Central memory CD8-positive, alpha-beta T cell (primary cell): Measurements from ENCODE around the gene TUBGCP3.

Source experiments
- ATAC-seq: fragments of 150-1000 bp; cut with Tn5 transposase; replicated peaks from 2 replicates; pipeline ENCODE4 v1.10.0; 2022; ENCODE audit warnings: mild to moderate bottlenecking, moderate FRiP score, moderate number of reproducible peaks; ENCODE audit not compliant: poor library complexity, severe bottlenecking; ENCODE audit errors: extremely low read depth
- DNase-seq, 2 donors: peaks; one replicate each; pipeline ENCODE4 v3.0.0; 2021; ENCODE audit warnings: low spot score in 2 of 2
- H3K27ac Mint-ChIP-seq: one replicate; pipeline ENCODE4 v1.8.0; 2022; ENCODE audit warnings: low read depth, mild to moderate bottlenecking, moderate library complexity, mixed read lengths
- H3K27me3 Mint-ChIP-seq: one replicate; pipeline ENCODE4 v1.8.0; 2022; ENCODE audit warnings: mixed read lengths
- H3K36me3 Mint-ChIP-seq: one replicate; pipeline ENCODE4 v1.8.0; 2022; ENCODE audit warnings: mild to moderate bottlenecking, moderate library complexity, mixed read lengths; ENCODE audit not compliant: insufficient read depth
- H3K4me1 Mint-ChIP-seq: one replicate; pipeline ENCODE4 v1.8.0; 2022; ENCODE audit warnings: mixed read lengths
- H3K4me3 Mint-ChIP-seq: one replicate; pipeline ENCODE4 v1.8.0; 2022; ENCODE audit warnings: mild to moderate bottlenecking, moderate library complexity, mixed read lengths
- H3K9me3 Mint-ChIP-seq: one replicate; pipeline ENCODE4 v1.8.0; 2022; ENCODE audit warnings: mixed read lengths

The TUBGCP3 gene

GRCh38 chr13:112529216-112529615, 58.7 kb downstream of the TUBGCP3 start:
- H3K27ac Mint-ChIP-seq: no peak overlapping the region
- no peak for ATAC-seq
- no peak overlapping the region for H3K4me3 Mint-ChIP-seq
- no peaks in the 10 kb centered on the region for H3K9me3 Mint-ChIP-seq
- H3K36me3 Mint-ChIP-seq: peaks cover 1% of the 10 kb centered on the region
- peaks cover 9% of the 10 kb centered on the region for H3K4me1 Mint-ChIP-seq
- DNase-seq: no peak
- H3K27me3 Mint-ChIP-seq: no peaks in the 10 kb centered on the region

GRCh38 chr13:112526146-112526853, 61.7 kb downstream of the TUBGCP3 start:
- peak; percentile 40 for ATAC-seq

GRCh38 chr13:112525356-112525945, 62.5 kb downstream of the TUBGCP3 start:
- ATAC-seq (no peak), DNase-seq (no peak)
- H3K9me3 Mint-ChIP-seq: no peaks in the 10 kb centered on the region
- no peaks in the 10 kb centered on the region for H3K27me3 Mint-ChIP-seq
- H3K4me1 Mint-ChIP-seq: no peaks in the 10 kb centered on the region
- H3K27ac Mint-ChIP-seq: no peak overlapping the region
- no peak overlapping the region for H3K4me3 Mint-ChIP-seq
- H3K36me3 Mint-ChIP-seq: peaks cover 14% of the 10 kb centered on the region

More at GRCh38 chr13:112526146-112526853, 61.7 kb downstream of the TUBGCP3 start:
- DNase-seq: no peak
- H3K4me1 Mint-ChIP-seq: no peaks in the 10 kb centered on the region
- H3K27ac Mint-ChIP-seq: no peak overlapping the region
- peaks cover 10% of the 10 kb centered on the region for H3K36me3 Mint-ChIP-seq
- H3K27me3 Mint-ChIP-seq: no peaks in the 10 kb centered on the region
- H3K9me3 Mint-ChIP-seq: no peaks in the 10 kb centered on the region
- no peak overlapping the region for H3K4me3 Mint-ChIP-seq

- no peak for DNase-seq
- H3K4me1 Mint-ChIP-seq: no peaks in the 10 kb centered on the region
- no peak overlapping the region for H3K4me3 Mint-ChIP-seq
- ATAC-seq: no peak
- no peak overlapping the region for H3K27ac Mint-ChIP-seq
- no peaks in the 10 kb centered on the region for H3K27me3 Mint-ChIP-seq
- H3K36me3 Mint-ChIP-seq: peaks cover 17% of the 10 kb centered on the region
- H3K9me3 Mint-ChIP-seq: no peaks in the 10 kb centered on the region
Observed at GRCh38 chr13:112522578-112522977, 65.4 kb downstream of the TUBGCP3 start.

- ATAC-seq (no peak), DNase-seq (no peak)
- Mint-ChIP-seq H3K9me3 (no peaks in the 10 kb centered on the region), H3K27ac (no peak overlapping the region), H3K4me3 (no peak overlapping the region), H3K27me3 (no peaks in the 10 kb centered on the region), H3K36me3 (peaks cover 28% of the 10 kb centered on the region), H3K4me1 (no peaks in the 10 kb centered on the region)
Observed at GRCh38 chr13:112521073-112521685, 66.8 kb downstream of the TUBGCP3 start.

- no peak overlapping the region for H3K27ac Mint-ChIP-seq
- H3K27me3 Mint-ChIP-seq: no peaks in the 10 kb centered on the region
- H3K4me1 Mint-ChIP-seq: no peaks in the 10 kb centered on the region
- H3K9me3 Mint-ChIP-seq: no peaks in the 10 kb centered on the region
- H3K4me3 Mint-ChIP-seq: no peak overlapping the region
- peaks cover 36% of the 10 kb centered on the region for H3K36me3 Mint-ChIP-seq
- DNase-seq (no peak), ATAC-seq (no peak)
Observed at GRCh38 chr13:112519517-112520060, 68.4 kb downstream of the TUBGCP3 start.

- ATAC-seq (no peak), DNase-seq (no peak)
- H3K27me3 Mint-ChIP-seq: no peaks in the 10 kb centered on the region
- H3K9me3 Mint-ChIP-seq: no peaks in the 10 kb centered on the region
- H3K4me1 Mint-ChIP-seq: peaks cover 3% of the 10 kb centered on the region
- no peak overlapping the region for H3K4me3 Mint-ChIP-seq
- no peak overlapping the region for H3K27ac Mint-ChIP-seq
- H3K36me3 Mint-ChIP-seq: peaks cover 28% of the 10 kb centered on the region
Observed at GRCh38 chr13:112516218-112516617, 71.7 kb downstream of the TUBGCP3 start.

GRCh38 chr13:112513761-112514160, 74.2 kb downstream of the TUBGCP3 start:
- no peak for DNase-seq

GRCh38 chr13:112510987-112511685, 76.8 kb downstream of the TUBGCP3 start:
- Mint-ChIP-seq H3K4me3 (no peak overlapping the region), H3K4me1 (peaks cover 10% of the 10 kb centered on the region), H3K27me3 (no peaks in the 10 kb centered on the region), H3K36me3 (peaks cover 20% of the 10 kb centered on the region), H3K27ac (peak overlapping the region; percentile 4), H3K9me3 (no peaks in the 10 kb centered on the region)
- ATAC-seq: no peak
- no peak for DNase-seq

More at GRCh38 chr13:112513761-112514160, 74.2 kb downstream of the TUBGCP3 start:
- ATAC-seq: no peak
- H3K9me3 Mint-ChIP-seq: no peaks in the 10 kb centered on the region
- no peak overlapping the region for H3K4me3 Mint-ChIP-seq
- H3K27me3 Mint-ChIP-seq: no peaks in the 10 kb centered on the region
- H3K4me1 Mint-ChIP-seq: peaks cover 10% of the 10 kb centered on the region
- H3K27ac Mint-ChIP-seq: no peak overlapping the region
- peaks cover 24% of the 10 kb centered on the region for H3K36me3 Mint-ChIP-seq

GRCh38 chr13:112510002-112510780, 77.8 kb downstream of the TUBGCP3 start:
- no peak for DNase-seq
- no peak overlapping the region for H3K27ac Mint-ChIP-seq
- H3K9me3 Mint-ChIP-seq: no peaks in the 10 kb centered on the region
- H3K4me1 Mint-ChIP-seq: peaks cover 10% of the 10 kb centered on the region
- H3K36me3 Mint-ChIP-seq: peaks cover 18% of the 10 kb centered on the region
- H3K27me3 Mint-ChIP-seq: no peaks in the 10 kb centered on the region
- no peak overlapping the region for H3K4me3 Mint-ChIP-seq
- no peak for ATAC-seq

GRCh38 chr13:112509190-112509589, 78.8 kb downstream of the TUBGCP3 start:
- no peak for ATAC-seq
- Mint-ChIP-seq H3K9me3 (no peaks in the 10 kb centered on the region), H3K4me3 (no peak overlapping the region), H3K27ac (no peak overlapping the region), H3K4me1 (peaks cover 10% of the 10 kb centered on the region), H3K36me3 (peaks cover 16% of the 10 kb centered on the region), H3K27me3 (no peaks in the 10 kb centered on the region)
- DNase-seq: no peak

GRCh38 chr13:112506046-112506445, 81.9 kb downstream of the TUBGCP3 start:
- peaks cover 29% of the 10 kb centered on the region for H3K36me3 Mint-ChIP-seq
- H3K4me3 Mint-ChIP-seq: no peak overlapping the region
- DNase-seq (no peak), ATAC-seq (no peak)
- H3K27ac Mint-ChIP-seq: no peak overlapping the region
- no peaks in the 10 kb centered on the region for H3K27me3 Mint-ChIP-seq
- H3K9me3 Mint-ChIP-seq: no peaks in the 10 kb centered on the region
- peaks cover 5% of the 10 kb centered on the region for H3K4me1 Mint-ChIP-seq
